Measurements from ENCODE around the gene P4HB.

- TF ChIP-seq HDGF (IDR thresholded peaks at IDR 0.05) (no peak), RAD51 (IDR thresholded peaks at IDR 0.05) (no peak), CTCF (IDR thresholded peaks at IDR 0.05 in 2 of 3, conservative IDR thresholded peaks at IDR 0.05 in 1 of 3; ENCODE audit: control insufficient read depth in 2 of 3, extremely low read depth in 1 of 3, insufficient read depth in 1 of 3, low read depth in 3 of 3, low read length in 3 of 3) (no peak), EZH2 (IDR thresholded peaks at IDR 0.05; ENCODE audit: borderline replicate concordance, control insufficient read depth, low read depth, low read length) (no peak), TCF12 (IDR thresholded peaks at IDR 0.05; ENCODE audit: low read depth, low read length) (no peak), POLR2A (IDR thresholded peaks at IDR 0.05; ENCODE audit: low read depth, low read length) (peak; percentile 90)
- TF ChIP-seq, protein P1, sequence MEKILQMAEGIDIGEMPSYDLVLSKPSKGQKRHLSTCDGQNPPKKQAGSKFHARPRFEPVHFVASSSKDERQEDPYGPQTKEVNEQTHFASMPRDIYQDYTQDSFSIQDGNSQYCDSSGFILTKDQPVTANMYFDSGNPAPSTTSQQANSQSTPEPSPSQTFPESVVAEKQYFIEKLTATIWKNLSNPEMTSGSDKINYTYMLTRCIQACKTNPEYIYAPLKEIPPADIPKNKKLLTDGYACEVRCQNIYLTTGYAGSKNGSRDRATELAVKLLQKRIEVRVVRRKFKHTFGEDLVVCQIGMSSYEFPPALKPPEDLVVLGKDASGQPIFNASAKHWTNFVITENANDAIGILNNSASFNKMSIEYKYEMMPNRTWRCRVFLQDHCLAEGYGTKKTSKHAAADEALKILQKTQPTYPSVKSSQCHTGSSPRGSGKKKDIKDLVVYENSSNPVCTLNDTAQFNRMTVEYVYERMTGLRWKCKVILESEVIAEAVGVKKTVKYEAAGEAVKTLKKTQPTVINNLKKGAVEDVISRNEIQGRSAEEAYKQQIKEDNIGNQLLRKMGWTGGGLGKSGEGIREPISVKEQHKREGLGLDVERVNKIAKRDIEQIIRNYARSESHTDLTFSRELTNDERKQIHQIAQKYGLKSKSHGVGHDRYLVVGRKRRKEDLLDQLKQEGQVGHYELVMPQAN (conservative IDR thresholded peaks at IDR 0.05): no peak
Observed at GRCh38 chr17:81867991-81868673, 7.8 kb upstream of the P4HB start.
